ENCODE measurements around the gene MOAP1.
"Not testable (repeated sequence)": the region's sequence is repeated elsewhere in the genome, so short reads cannot be mapped to it uniquely, and the experiment has no call there.

The MOAP1 gene

GRCh38 chr14:93142854-93143652 is 41.6 kb downstream of the MOAP1 start:
- no peak for DNase-seq

- DNase-seq, result no peak
Observed at GRCh38 chr14:93137864-93138263, 46.8 kb downstream of the MOAP1 start.

GRCh38 chr14:93136508-93136907 is 48.2 kb downstream of the MOAP1 start:
- DNase-seq, result not testable (repeated sequence)

GRCh38 chr14:93136009-93136408 is 48.7 kb downstream of the MOAP1 start:
- no peak for DNase-seq

GRCh38 chr14:93135399-93135798 is 49.3 kb downstream of the MOAP1 start:
- no peak for DNase-seq

- DNase-seq, result no peak
Observed at GRCh38 chr14:93133464-93133863, 51.2 kb downstream of the MOAP1 start.

- no peak for DNase-seq
Observed at GRCh38 chr14:93132472-93133065, 52.1 kb downstream of the MOAP1 start.
